ENCODE measurements around the gene ZNF500. TPM values are rescaled to one million over a fixed set of nuclear protein-coding genes. Genes with fewer than 3 reads are reported as not detected.

ZNF500 gene
- total and polyA plus RNA-seq, 2 of the 4 experiments (the other 2 are of a cell fraction), result 4.5 to 5.9 TPM

DNA sequence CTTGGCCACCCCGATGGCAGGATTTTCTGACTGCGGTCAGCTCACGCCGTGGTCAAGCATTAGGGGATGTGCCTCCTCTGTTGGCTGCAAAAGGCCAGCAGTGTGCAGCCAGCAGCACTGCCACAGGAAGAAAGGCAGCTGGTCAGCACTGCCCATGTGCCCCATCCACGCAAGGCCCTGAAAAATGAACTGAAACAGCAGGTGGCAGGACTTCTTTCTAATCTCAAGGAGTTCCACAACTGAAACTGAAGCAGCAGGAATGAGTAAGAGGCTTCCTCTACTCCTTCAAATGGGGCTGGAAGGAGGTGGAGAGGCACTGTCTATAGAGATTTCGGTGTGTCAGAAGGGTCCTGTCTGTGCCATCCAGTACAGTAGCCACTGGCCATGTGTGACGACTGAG, 3.2 kb downstream of the ZNF500 start:
- H2AK9ac ChIP-seq (replicated peaks; ENCODE audit: low read depth, low read length, poor library complexity), result no peak overlapping the region
- no peak overlapping the region for H3K9ac ChIP-seq (ENCODE audit: low read depth, low read length)
- peaks cover 48% of the 10 kb centered on the region for H3K36me3 ChIP-seq (ENCODE audit: control insufficient read depth, insufficient read depth, low read length)
- H3K27me3 ChIP-seq (ENCODE audit: control insufficient read depth, insufficient read depth, low read length), result no peaks in the 10 kb centered on the region
- H2AK5ac ChIP-seq (ENCODE audit: low read depth, low read length), result no peak overlapping the region
- no peak overlapping the region for H2AFZ ChIP-seq (replicated peaks; ENCODE audit: low read length, poor library complexity)
- no peak overlapping the region for H2BK15ac ChIP-seq (ENCODE audit: low read depth, low read length)
- ATAC-seq (ENCODE audit: low read depth) (no peak), DNase-seq (no peak)
- no peak overlapping the region for H3K27ac ChIP-seq (ENCODE audit: insufficient read depth, low read length)
- H3K79me1 ChIP-seq (ENCODE audit: low read depth in 1 of 2, low read length in 2 of 2), result peaks cover 18 to 33% of the 10 kb centered on the region in 2 experiments; a peak in 3 of 4 replicates
- H3K56ac ChIP-seq (ENCODE audit: extremely low read depth, insufficient read depth, low read length), result no peak overlapping the region
- dilution Hi-C loops (cut with HindIII; ENCODE audit: low sequenced_read_pairs, unreplicated experiment), result no loop called here
- H4K8ac ChIP-seq (ENCODE audit: low read depth in 2 of 2, low read length in 2 of 2), result no peak overlapping the region
- H2BK20ac ChIP-seq (ENCODE audit: low read depth, low read length), result no peak overlapping the region
- TF ChIP-seq RAD21 (IDR thresholded peaks at IDR 0.05; ENCODE audit: low read length) (no peak), RFX5 (IDR thresholded peaks at IDR 0.05; ENCODE audit: low read depth, low read length) (no peak), MXI1 (IDR thresholded peaks at IDR 0.05; ENCODE audit: borderline replicate concordance, low read depth, low read length) (no peak), FOS (IDR thresholded peaks at IDR 0.05; ENCODE audit: low read depth, low read length) (no peak), CHD1 (IDR thresholded peaks at IDR 0.05; ENCODE audit: low read depth, low read length) (no peak), BHLHE40 (IDR thresholded peaks at IDR 0.05; ENCODE audit: low read depth, low read length) (no peak), MAFK (IDR thresholded peaks at IDR 0.05; ENCODE audit: low read depth, low read length) (no peak), CEBPB (IDR thresholded peaks at IDR 0.05; ENCODE audit: low read depth, low read length) (no peak), POLR2A (IDR thresholded peaks at IDR 0.05; ENCODE audit: low read depth, low read length) (no peak), SMC3 (IDR thresholded peaks at IDR 0.05; ENCODE audit: low read depth, low read length) (no peak), MAZ (IDR thresholded peaks at IDR 0.05; ENCODE audit: borderline replicate concordance, low read depth, low read length) (no peak), RCOR1 (IDR thresholded peaks at IDR 0.05; ENCODE audit: insufficient replicate concordance, low read length) (no peak), NFE2L2 (IDR thresholded peaks at IDR 0.05; ENCODE audit: low read depth, low read length) (no peak)
- TF ChIP-seq, protein P1, sequence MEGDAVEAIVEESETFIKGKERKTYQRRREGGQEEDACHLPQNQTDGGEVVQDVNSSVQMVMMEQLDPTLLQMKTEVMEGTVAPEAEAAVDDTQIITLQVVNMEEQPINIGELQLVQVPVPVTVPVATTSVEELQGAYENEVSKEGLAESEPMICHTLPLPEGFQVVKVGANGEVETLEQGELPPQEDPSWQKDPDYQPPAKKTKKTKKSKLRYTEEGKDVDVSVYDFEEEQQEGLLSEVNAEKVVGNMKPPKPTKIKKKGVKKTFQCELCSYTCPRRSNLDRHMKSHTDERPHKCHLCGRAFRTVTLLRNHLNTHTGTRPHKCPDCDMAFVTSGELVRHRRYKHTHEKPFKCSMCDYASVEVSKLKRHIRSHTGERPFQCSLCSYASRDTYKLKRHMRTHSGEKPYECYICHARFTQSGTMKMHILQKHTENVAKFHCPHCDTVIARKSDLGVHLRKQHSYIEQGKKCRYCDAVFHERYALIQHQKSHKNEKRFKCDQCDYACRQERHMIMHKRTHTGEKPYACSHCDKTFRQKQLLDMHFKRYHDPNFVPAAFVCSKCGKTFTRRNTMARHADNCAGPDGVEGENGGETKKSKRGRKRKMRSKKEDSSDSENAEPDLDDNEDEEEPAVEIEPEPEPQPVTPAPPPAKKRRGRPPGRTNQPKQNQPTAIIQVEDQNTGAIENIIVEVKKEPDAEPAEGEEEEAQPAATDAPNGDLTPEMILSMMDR (conservative IDR thresholded peaks at IDR 0.05; ENCODE audit: low read depth, low read length), result no peak
- TF ChIP-seq, protein P2, sequence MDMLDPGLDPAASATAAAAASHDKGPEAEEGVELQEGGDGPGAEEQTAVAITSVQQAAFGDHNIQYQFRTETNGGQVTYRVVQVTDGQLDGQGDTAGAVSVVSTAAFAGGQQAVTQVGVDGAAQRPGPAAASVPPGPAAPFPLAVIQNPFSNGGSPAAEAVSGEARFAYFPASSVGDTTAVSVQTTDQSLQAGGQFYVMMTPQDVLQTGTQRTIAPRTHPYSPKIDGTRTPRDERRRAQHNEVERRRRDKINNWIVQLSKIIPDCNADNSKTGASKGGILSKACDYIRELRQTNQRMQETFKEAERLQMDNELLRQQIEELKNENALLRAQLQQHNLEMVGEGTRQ (IDR thresholded peaks at IDR 0.05; ENCODE audit: low read depth, low read length), result no peak
- TF ChIP-seq, protein P3, sequence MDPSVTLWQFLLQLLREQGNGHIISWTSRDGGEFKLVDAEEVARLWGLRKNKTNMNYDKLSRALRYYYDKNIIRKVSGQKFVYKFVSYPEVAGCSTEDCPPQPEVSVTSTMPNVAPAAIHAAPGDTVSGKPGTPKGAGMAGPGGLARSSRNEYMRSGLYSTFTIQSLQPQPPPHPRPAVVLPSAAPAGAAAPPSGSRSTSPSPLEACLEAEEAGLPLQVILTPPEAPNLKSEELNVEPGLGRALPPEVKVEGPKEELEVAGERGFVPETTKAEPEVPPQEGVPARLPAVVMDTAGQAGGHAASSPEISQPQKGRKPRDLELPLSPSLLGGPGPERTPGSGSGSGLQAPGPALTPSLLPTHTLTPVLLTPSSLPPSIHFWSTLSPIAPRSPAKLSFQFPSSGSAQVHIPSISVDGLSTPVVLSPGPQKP (IDR thresholded peaks at IDR 0.05; ENCODE audit: borderline replicate concordance, low read depth, low read length), result no peak
- H3K4me2 ChIP-seq (ENCODE audit: low read depth, low read length), result no peak overlapping the region
- no peak overlapping the region for H3K4ac ChIP-seq (ENCODE audit: low read depth, low read length)
- H2BK120ac ChIP-seq (ENCODE audit: low read depth, low read length), result no peak overlapping the region
- no peak overlapping the region for H4K5ac ChIP-seq (ENCODE audit: low read depth, low read length)
- H3K14ac ChIP-seq (replicated peaks; ENCODE audit: low read depth, low read length), result no peak overlapping the region
- no peak overlapping the region for H2BK5ac ChIP-seq (ENCODE audit: low read depth, low read length, poor library complexity, severe bottlenecking)
- H3K4me3 ChIP-seq (ENCODE audit: insufficient read depth, low read depth, low read length), result no peak overlapping the region
- no peak overlapping the region for H3K18ac ChIP-seq (ENCODE audit: low read depth, low read length)
- H3K9me1 ChIP-seq (ENCODE audit: insufficient read depth, low read length), result peaks cover under 1% of the 10 kb centered on the region; the same call in 1 of the 2 replicates
- H3K9me3 ChIP-seq (ENCODE audit: control insufficient read depth, insufficient read depth, low read length), result no peaks in the 10 kb centered on the region
- TSS peak; percentile 18 for BruUV-seq (replicated peaks)
- intact Hi-C loops (cut with micrococcal nuclease), result no loop called here
- no peak overlapping the region for H4K91ac ChIP-seq (ENCODE audit: insufficient read depth, low read depth, low read length)
- ChIA-PET POLR2A (ENCODE audit: unreplicated experiment) (no interaction called here), CTCF (no interaction called here)
- H3K23ac ChIP-seq (ENCODE audit: low read depth, low read length), result no peak overlapping the region
- H3K4me1 ChIP-seq (ENCODE audit: control insufficient read depth, insufficient read depth, low read length), result peaks cover 7% of the 10 kb centered on the region
- in situ Hi-C loops (cut with MboI; ENCODE audit: low sequenced_read_pairs), result loop anchor here (10.0 kb wide), 1 partner anchor 191 kb away; the partner anchor contains the start of gene SEC14L5
- H4K20me1 ChIP-seq (ENCODE audit: insufficient read depth, low read length), result no peaks in the 10 kb centered on the region; the same call in 1 of the 2 replicates
- 86% methylated on average over 4 of the region's 7 CpGs; no CpG with 5 or more reads in 1 of the 2 experiments for WGBS, 2 experiments (ENCODE audit: extremely low coverage in 2 of 2, insufficient read length in 1 of 2)
